ENCODE results near the gene CMSS1. TPM values are rescaled to one million over a fixed set of nuclear protein-coding genes. Genes with fewer than 3 reads are reported as not detected.

Gene CMSS1
- polyA plus RNA-seq, 1 donor from 2014 or later = 31.8 TPM

- Histone ChIP-seq H3K9me3 (ENCODE audit: low read length) (no peaks in the 10 kb centered on the region), H3K36me3 (ENCODE audit: insufficient read depth, low read length) (no peaks in the 10 kb centered on the region), H3K27me3 (ENCODE audit: insufficient read depth, low read depth, low read length) (no peaks in the 10 kb centered on the region), H3K9ac (ENCODE audit: low read length) (no peak overlapping the region), H2AFZ (ENCODE audit: low read depth, low read length) (no peak overlapping the region), H3K9me2 (ENCODE audit: insufficient read depth, low read length) (no peaks in the 10 kb centered on the region), H4K20me1 (ENCODE audit: insufficient read depth) (no peaks in the 10 kb centered on the region), H3K27ac (ENCODE audit: low read length) (no peak overlapping the region), H3F3A (ENCODE audit: insufficient read depth, low read length, poor library complexity, severe bottlenecking) (no peaks in the 10 kb centered on the region), H3K4me3 (ENCODE audit: low read length) (no peak overlapping the region), H3K79me2 (replicated peaks; ENCODE audit: insufficient read depth, low read length) (no peaks in the 10 kb centered on the region), H3K4me2 (ENCODE audit: low read length) (no peak overlapping the region)
- TF ChIP-seq, protein P1, sequence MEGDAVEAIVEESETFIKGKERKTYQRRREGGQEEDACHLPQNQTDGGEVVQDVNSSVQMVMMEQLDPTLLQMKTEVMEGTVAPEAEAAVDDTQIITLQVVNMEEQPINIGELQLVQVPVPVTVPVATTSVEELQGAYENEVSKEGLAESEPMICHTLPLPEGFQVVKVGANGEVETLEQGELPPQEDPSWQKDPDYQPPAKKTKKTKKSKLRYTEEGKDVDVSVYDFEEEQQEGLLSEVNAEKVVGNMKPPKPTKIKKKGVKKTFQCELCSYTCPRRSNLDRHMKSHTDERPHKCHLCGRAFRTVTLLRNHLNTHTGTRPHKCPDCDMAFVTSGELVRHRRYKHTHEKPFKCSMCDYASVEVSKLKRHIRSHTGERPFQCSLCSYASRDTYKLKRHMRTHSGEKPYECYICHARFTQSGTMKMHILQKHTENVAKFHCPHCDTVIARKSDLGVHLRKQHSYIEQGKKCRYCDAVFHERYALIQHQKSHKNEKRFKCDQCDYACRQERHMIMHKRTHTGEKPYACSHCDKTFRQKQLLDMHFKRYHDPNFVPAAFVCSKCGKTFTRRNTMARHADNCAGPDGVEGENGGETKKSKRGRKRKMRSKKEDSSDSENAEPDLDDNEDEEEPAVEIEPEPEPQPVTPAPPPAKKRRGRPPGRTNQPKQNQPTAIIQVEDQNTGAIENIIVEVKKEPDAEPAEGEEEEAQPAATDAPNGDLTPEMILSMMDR (IDR thresholded peaks at IDR 0.05; ENCODE audit: poor library complexity, severe bottlenecking) = no peak
- TF ChIP-seq MXI1 (conservative IDR thresholded peaks at IDR 0.05; ENCODE audit: poor library complexity, severe bottlenecking) = no peak
- no peak for TF ChIP-seq EP300 (conservative IDR thresholded peaks at IDR 0.05; ENCODE audit: poor library complexity, severe bottlenecking)
- no peak for TF ChIP-seq RAD21 (conservative IDR thresholded peaks at IDR 0.05)
- TF ChIP-seq TAF1 (IDR thresholded peaks at IDR 0.05; ENCODE audit: low read depth) = no peak
- no peak for TF ChIP-seq EZH2 (IDR thresholded peaks at IDR 0.05; ENCODE audit: borderline replicate concordance, insufficient read depth, low read length, poor library complexity, severe bottlenecking)
- TF ChIP-seq, protein P2, sequence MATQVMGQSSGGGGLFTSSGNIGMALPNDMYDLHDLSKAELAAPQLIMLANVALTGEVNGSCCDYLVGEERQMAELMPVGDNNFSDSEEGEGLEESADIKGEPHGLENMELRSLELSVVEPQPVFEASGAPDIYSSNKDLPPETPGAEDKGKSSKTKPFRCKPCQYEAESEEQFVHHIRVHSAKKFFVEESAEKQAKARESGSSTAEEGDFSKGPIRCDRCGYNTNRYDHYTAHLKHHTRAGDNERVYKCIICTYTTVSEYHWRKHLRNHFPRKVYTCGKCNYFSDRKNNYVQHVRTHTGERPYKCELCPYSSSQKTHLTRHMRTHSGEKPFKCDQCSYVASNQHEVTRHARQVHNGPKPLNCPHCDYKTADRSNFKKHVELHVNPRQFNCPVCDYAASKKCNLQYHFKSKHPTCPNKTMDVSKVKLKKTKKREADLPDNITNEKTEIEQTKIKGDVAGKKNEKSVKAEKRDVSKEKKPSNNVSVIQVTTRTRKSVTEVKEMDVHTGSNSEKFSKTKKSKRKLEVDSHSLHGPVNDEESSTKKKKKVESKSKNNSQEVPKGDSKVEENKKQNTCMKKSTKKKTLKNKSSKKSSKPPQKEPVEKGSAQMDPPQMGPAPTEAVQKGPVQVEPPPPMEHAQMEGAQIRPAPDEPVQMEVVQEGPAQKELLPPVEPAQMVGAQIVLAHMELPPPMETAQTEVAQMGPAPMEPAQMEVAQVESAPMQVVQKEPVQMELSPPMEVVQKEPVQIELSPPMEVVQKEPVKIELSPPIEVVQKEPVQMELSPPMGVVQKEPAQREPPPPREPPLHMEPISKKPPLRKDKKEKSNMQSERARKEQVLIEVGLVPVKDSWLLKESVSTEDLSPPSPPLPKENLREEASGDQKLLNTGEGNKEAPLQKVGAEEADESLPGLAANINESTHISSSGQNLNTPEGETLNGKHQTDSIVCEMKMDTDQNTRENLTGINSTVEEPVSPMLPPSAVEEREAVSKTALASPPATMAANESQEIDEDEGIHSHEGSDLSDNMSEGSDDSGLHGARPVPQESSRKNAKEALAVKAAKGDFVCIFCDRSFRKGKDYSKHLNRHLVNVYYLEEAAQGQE (IDR thresholded peaks at IDR 0.05; ENCODE audit: borderline replicate concordance) = no peak
Observed at GRCh38 chr3:100023150-100023549, 205.5 kb downstream of the CMSS1 start.

- Histone ChIP-seq H3K79me2 (replicated peaks; ENCODE audit: insufficient read depth, low read length) (no peaks in the 10 kb centered on the region), H3F3A (ENCODE audit: insufficient read depth, low read length, poor library complexity, severe bottlenecking) (no peaks in the 10 kb centered on the region), H3K9ac (ENCODE audit: low read length) (no peak overlapping the region), H3K9me2 (ENCODE audit: insufficient read depth, low read length) (no peaks in the 10 kb centered on the region), H3K27ac (ENCODE audit: low read length) (no peak overlapping the region), H3K27me3 (ENCODE audit: insufficient read depth, low read depth, low read length) (no peaks in the 10 kb centered on the region), H2AFZ (ENCODE audit: low read depth, low read length) (no peak overlapping the region), H3K4me3 (ENCODE audit: low read length) (no peak overlapping the region), H3K36me3 (ENCODE audit: insufficient read depth, low read length) (no peaks in the 10 kb centered on the region), H4K20me1 (ENCODE audit: insufficient read depth) (no peaks in the 10 kb centered on the region), H3K4me2 (ENCODE audit: low read length) (no peak overlapping the region), H3K9me3 (ENCODE audit: low read length) (no peaks in the 10 kb centered on the region)
- TF ChIP-seq POLR2AphosphoS5 (IDR thresholded peaks at IDR 0.05) = no peak
- TF ChIP-seq TAF1 (IDR thresholded peaks at IDR 0.05; ENCODE audit: low read depth) = no peak
- TF ChIP-seq, protein P2 (IDR thresholded peaks at IDR 0.05; ENCODE audit: borderline replicate concordance) = no peak
- no peak for TF ChIP-seq RAD21 (conservative IDR thresholded peaks at IDR 0.05)
Observed at GRCh38 chr3:100023595-100023994, 205.9 kb downstream of the CMSS1 start.
